ENCODE data around the gene TEX55.
"Not testable (repeated sequence)": the region's sequence is repeated elsewhere in the genome, so short reads cannot be mapped to it uniquely, and the experiment has no call there.

Gene TEX55

DNA sequence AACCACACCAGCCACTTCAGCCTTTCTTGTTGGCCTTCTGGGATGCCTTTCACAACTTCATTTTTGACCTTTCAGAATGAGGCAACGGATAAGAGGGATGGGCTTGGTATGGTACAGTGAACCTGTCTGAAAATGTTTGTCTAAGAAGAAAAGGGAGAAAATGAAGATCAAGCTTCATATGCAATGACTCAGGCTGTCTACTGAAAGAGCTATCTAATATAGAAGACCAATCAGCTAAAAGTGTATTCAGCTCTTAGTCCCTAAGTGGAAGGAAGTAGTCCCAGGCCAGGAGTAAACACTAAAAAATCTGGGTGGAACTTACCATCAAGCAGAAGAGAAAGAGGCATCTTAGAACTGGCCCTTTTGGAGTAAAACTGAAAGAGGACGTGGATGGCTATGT lies 15.3 kb downstream of the TEX55 start:
- DNase-seq: no peak

DNA sequence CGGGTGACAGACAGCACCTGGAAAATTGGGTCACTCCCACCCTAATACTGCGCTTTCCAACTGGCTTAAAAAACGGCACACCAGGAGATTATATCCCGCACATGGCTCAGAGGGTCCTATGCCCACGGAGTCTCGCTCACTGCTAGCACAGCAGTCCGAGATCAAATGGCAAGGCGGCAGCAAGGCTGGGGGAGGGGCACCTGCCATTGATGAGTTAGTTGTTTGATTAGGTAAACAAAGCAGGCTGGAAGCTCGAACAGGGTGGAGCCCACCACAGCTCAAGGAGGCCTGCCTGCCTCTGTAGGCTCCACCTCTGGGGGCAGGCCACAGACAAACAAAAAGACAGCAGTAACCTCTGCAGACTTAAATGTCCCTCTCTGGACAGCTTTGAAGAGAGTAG lies 18.8 kb downstream of the TEX55 start:
- not testable (repeated sequence) for DNase-seq

DNA sequence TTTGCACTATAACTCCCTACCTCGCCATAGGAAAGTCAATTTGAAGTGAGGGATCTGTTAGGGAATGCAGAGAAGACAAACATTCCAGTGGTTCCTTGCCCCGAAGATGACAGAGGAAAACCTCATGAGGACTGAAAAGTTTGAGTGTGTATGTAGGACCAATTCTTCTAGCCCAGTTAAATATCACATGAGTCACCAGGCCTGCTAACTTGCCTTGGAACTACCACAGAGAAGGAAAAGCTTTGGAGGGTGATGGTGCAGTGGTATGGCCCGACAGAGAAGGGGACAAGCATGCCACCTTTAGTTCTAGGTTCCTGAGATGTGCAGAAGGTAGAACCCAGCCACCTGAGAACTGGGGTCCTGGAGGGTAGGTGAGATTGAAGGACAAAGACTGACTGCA lies 24.9 kb downstream of the TEX55 start:
- no peak for DNase-seq

DNA sequence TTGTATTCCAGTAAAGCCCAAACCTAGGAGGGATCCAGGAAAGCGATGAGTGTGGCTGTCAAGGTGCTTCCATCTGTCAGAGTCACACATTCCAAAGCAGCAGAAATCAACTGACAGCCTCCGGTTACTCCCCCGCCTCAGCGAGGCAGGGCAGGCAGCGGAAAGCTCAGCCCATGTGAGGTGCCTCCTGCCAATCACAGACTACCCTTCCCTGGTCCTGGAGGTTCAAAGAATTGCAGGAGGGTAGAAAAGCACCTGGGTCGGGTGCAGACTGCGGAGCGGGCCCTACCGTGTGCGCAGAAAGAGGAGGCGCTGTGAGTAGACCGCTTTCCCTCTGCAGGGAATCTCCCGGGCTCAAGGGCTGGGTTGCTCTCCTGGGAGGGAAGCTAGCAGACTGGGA lies 27.4 kb downstream of the TEX55 start, which contains the start of gene UPK1B:
Gene UPK1B, plus strand, starts transcription at position 274 of the 400 bp plus-strand sequence. CDS start 13,144 bp downstream, outside the sequence.
- no peak for DNase-seq

DNA sequence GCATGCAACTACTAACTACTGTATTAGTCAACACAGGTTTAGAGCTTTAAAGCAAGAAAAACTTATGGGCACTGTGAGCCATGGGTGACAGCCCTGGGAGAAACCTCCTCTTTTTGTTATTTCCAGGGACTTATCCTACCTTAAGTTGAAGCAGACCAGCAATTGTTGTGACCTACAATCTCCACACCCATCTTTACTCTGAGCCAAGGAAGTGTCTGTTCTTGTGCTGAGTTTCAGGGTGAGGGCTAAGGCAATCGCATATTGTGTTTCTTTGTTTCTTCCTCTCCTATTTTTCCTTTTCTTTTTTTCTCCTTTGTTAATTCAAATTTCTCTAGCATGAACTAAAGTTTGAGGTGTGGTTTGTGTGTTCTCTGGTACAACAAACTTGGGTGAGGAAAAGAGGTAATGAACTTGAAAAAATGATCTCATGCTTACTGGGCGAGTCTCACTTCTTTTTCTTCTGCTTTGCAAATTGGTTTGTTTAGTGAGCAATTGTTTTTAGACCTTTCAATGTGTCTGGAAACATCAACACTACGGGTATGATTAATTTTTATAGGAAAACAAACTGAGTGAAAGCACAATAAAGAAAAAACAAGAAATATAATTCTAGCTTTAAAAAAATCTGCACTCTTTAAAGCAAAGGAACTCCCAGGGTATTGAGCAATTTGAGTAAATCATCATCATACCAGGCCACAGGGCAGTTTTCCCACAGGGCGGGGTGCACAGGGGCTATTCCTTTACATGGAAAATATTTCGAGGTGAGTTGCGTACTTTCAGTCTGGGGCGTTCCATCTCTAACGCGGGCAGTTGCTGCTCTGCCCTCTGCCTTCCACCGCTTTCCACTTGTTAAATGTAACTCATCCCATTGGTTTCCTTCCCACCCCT lies 30.1 kb downstream of the TEX55 start:
- DNase-seq: no peak

DNA sequence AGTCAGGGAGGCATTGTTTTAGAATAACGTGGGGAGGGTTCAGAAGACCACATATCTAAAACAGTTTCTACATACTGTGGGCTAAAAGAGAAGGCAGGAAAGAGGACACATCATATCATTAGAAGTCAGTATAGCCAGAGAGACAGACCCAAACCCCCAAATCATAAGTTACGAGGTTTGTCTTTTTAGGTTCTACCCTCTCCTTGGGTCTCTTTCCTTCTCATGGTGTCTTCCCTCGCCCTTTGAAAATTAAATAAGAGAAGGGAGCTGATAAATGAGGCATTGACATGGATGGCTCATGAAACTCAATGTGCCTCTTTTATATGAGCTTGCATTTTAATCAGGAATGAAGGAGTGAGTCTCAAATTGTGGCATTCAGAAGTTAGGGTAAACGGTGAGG lies 30.8 kb downstream of the TEX55 start:
- DNase-seq: no peak

DNA sequence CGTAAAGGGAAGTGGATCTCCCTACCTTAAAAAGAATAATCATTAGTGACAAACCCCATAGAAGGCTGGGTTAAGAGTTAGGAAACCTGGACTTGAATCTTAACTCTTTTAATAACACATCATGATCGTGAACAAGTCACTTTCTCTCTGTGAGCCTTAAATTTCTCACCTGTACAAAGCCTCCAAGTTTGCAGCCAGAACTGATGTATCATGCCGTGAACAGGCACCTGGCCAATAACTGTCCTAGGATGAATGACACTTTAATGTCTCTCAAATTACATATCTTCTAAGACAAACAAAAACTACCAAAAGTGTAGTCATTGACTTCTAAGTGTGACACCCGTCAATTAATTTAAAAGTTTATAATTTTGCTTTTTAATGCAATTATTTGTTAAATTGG lies 31.4 kb downstream of the TEX55 start:
- no peak for DNase-seq

DNA sequence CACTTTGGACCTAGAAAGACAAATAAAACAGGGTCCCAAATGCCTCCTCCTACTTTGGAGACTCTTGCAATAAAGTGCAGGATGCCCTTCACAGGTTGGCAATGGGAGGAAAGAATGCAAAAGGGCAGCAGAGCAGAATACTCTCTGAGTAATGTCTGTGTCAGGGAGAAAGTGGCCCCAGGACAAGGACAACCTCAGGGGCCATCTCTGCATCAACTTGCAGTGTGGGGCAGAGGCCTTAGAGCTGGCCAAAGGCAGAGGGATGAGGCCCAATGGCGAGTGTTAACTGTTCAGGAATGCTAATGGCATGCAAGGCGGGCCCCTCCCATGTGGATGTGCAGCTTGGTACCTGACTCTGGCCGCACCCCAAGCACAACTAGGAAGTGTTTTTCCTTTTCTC lies 35.8 kb downstream of the TEX55 start:
- DNase-seq: no peak

DNA sequence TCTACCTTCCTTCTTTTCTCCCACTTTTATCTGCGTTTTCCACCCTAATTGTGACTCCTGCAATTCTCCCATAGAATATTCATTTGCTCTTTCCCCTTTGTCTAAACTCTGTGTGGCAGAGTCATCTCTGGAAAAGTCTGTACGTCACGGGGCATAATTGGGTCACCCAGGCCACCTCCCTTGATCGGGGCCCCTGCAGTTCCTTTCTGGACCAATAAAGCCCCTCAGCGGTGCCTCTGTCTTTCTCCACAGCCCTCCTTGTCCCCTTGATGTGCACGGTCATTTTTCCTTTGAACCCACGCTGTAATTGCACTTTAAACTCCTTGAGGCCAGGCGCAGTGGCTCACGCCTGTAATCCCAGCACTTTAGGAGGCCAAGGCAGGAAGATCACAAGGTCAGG lies 38.1 kb downstream of the TEX55 start:
- no peak for DNase-seq

DNA sequence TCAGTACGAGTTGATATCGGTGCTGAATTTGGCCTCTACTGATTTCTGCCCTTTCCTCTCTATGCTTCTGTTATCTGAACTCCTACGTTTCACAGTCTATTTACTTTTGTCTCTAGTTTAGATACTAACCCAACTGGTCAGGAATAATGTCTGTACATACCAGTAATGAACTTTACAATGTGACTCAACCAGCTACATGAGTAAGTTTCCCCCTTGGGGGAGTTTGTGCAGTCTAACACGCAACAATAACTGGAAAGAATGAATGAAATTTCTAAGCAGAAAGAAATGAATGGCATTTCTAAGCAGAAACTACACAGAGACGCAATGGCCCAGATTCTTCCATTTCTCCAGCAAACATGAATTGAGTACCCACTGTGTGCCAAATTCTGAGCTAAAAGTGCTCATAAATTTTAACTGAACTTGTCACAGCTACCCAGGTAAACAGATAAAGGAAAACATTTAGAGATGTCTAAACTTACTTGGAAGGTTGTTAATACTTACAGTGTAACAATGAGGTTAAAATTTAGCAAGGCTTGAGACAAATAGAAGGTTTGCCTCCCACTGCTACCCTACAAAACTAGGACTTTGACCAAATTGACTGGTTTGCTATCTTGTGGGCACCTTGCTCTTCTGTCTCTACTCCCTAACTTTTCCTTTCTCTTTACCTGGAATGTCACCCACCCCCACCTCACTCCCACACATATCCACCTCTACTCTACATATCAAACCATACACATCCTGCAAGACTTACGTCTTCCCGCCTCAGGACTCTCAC lies 39.0 kb downstream of the TEX55 start:
- DNase-seq: peak; percentile 16

DNA sequence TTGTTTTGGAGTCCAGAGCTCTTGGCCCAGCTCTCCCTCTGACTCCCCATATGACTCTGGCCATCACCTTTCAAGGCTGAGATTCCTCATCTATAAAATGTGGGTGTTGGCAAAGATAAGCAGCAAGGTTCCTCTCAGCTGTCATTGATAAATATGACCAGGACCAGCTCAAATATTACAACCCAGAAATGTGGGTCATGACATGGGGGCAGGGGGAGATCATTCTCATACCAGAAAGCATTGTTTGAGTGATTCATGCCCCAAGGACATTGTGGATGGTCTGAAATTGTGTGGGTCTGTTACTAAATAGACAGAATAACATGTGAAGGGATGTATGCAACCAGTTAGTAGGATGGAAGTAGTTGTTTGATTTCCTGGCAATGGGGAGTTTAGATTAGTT lies 41.3 kb downstream of the TEX55 start:
- DNase-seq: no peak

DNA sequence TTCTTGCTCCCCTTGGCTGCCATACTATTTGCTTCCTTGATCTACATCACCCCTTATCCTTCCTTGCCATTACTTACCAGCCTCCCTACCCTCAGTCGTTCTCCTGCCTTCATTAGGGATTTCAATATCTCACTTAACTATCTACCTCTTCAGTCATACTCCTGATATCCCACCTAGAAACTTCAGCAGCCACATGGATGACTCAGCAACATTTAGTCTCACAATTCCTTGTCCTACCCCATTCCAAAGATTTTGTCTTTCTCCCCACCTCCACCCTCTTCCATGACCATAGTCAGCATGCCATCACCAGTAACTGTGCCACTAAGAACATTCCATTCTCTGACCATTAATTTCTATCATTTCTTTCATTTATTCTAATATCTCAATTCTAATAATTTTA lies 45.8 kb downstream of the TEX55 start:
- no peak for DNase-seq

DNA sequence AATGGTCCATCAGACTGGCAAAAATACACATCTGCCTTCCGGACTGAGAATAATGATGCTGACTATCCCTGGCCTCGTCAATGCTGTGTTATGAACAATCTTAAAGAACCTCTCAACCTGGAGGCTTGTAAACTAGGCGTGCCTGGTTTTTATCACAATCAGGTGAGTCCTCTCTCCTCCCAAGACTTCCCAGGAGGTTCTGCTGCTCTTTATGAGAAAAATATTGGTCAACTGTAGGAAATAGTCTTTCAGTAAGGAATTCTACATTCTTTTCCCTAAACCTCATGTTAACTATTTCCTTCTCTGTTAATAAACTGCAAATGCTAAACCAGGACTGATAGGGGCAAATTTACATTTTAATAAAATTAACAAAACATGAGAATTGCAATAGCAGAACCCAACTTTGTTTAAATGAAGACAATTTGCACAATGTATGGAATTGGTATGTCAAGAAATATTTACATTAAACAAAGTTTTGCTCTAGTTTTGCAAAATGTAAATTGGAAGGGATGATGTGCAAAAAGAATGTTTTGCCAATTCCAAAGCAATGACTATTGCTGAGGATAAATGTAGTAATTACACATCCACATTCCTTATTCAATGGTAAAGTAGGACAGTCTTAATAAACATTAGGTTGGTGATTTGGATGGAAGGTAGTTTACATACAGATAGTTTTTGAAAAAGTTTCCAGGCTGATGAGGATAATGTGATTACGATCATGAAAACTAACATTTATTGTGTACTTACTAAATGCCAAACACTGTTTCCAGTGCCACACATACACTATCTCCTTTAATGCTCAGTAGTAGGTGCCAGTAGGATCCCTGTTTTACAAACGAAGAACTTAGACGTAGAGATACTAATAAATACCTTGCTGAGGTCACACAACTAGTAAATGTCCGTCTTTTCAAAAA lies 48.5 kb downstream of the TEX55 start:
- no peak for DNase-seq

DNA sequence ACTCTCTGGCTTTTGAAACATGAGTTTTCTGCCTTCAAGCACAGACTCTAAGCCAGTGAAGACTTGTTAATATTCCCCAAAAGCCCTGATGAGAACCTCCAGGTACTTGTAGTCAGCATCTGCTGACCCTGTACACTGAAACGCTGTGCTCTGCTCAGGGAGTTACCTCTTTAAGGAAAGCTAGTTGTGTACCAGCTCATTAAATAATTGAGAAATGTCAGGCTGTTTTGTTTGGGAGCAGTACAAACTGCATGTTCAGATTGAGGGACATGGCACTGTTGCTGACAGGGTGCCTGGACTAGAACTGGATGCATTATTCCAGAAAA lies 49.1 kb downstream of the TEX55 start:
- DNase-seq: no peak

DNA sequence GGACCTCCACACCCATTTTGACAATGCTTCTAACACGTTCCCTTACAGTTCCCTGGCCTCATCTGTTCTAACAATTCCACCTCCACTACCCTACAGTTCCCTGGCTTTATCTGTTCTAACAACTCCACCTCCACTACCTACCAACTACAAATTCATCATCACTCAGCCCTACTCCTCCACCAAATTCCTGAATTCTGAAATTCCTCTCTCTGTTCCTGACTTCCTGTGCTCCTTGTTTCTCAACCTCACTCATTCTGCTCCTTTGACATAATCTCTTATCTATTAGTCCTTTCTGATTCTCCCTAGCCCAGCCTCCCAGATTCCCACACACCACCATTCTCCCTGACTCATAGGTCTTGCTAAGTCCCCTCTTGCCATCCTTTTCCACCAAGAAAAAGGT lies 49.9 kb downstream of the TEX55 start:
- DNase-seq: no peak

Measured in activated CD4-positive, alpha-beta T cell treated with anti-CD3 and anti-CD28 coated beads, Interleukin-10, Interleukin-2, amounts not matched to agents 100 ng/mL and 50 ng/mL, durations not matched to agents 16 hours and 8 hours (primary cell).